Measurements from ENCODE around the gene CTAGE9.

- TF ChIP-seq CTCF (IDR thresholded peaks at IDR 0.05) (no peak), POLR2A (IDR thresholded peaks at IDR 0.05) (no peak)
These were observed 18.8 kb downstream of the CTAGE9 start for GRCh38 chr6:131692031-131692430.

All from testis (tissue), 2 donors.